Astrocyte (in vitro differentiated cells and primary cell): ENCODE results near the gene APOB.

Source experiments
- CTCF ChIP-seq: IDR thresholded peaks from 2 replicates; pipeline ENCODE4 v1.5.1; 2011; ENCODE audit warnings: low read depth, mild to moderate bottlenecking, inconsistent platforms, low read length, moderate library complexity; ENCODE audit not compliant: insufficient read depth
- EZH2 ChIP-seq: IDR thresholded peaks from 2 replicates; pipeline ENCODE4 v1.6.1; 2012; ENCODE audit warnings: mild to moderate bottlenecking, low read length, inconsistent platforms; ENCODE audit not compliant: insufficient read depth

- TF ChIP-seq CTCF = no peak
- TF ChIP-seq EZH2 = no peak
Measured at GRCh38 chr2:21034156-21034971, 9.5 kb downstream of the APOB start.
